ENCODE measurements around the gene TBCCD1. TPM values are rescaled to one million over a fixed set of nuclear protein-coding genes. Genes with fewer than 3 reads are reported as not detected.
A peak's percentile ranks its signal among the peaks of the same experiment; 100 is the strongest.
"Not testable (repeated sequence)": the region's sequence is repeated elsewhere in the genome, so short reads cannot be mapped to it uniquely, and the experiment has no call there.

The TBCCD1 gene
- total RNA-seq, 3 donors from 2014 or later, result 12.1 to 14.4 (median 12.4) TPM

- Mint-ChIP-seq H3K9me3 (no peaks in the 10 kb centered on the region), H3K36me3 (ENCODE audit: insufficient read depth) (no peaks in the 10 kb centered on the region), H3K4me3 (no peak overlapping the region), H3K27me3 (ENCODE audit: low read depth) (peaks cover 1% of the 10 kb centered on the region), H3K4me1 (ENCODE audit: low read depth) (peaks cover 48% of the 10 kb centered on the region)
- no peak for DNase-seq
- ATAC-seq, result no peak
Measured at GRCh38 chr3:186510374-186511079, 56.6 kb downstream of the TBCCD1 start.

GRCh38 chr3:186509423-186509822, 57.7 kb downstream of the TBCCD1 start:
- no peak for ATAC-seq
- H3K4me1 Mint-ChIP-seq (ENCODE audit: low read depth), result peaks cover 37% of the 10 kb centered on the region
- DNase-seq, result no peak
- H3K4me3 Mint-ChIP-seq, result no peak overlapping the region
- no peaks in the 10 kb centered on the region for H3K9me3 Mint-ChIP-seq
- no peaks in the 10 kb centered on the region for H3K36me3 Mint-ChIP-seq (ENCODE audit: insufficient read depth)
- peaks cover 1% of the 10 kb centered on the region for H3K27me3 Mint-ChIP-seq (ENCODE audit: low read depth)

GRCh38 chr3:186506857-186507256, 60.3 kb downstream of the TBCCD1 start:
- peaks cover 34% of the 10 kb centered on the region for H3K4me1 Mint-ChIP-seq (ENCODE audit: low read depth)
- H3K4me3 Mint-ChIP-seq, result no peak overlapping the region
- H3K9me3 Mint-ChIP-seq, result no peaks in the 10 kb centered on the region
- no peaks in the 10 kb centered on the region for H3K36me3 Mint-ChIP-seq (ENCODE audit: insufficient read depth)
- DNase-seq, result no peak
- ATAC-seq, result peak; percentile 72 to 75
- H3K27me3 Mint-ChIP-seq (ENCODE audit: low read depth), result peaks cover 1% of the 10 kb centered on the region

- peaks cover 1% of the 10 kb centered on the region for H3K27me3 Mint-ChIP-seq (ENCODE audit: low read depth)
- no peaks in the 10 kb centered on the region for H3K36me3 Mint-ChIP-seq (ENCODE audit: insufficient read depth)
- peaks cover 28% of the 10 kb centered on the region for H3K4me1 Mint-ChIP-seq (ENCODE audit: low read depth)
- ATAC-seq (no peak), DNase-seq (no peak)
- H3K4me3 Mint-ChIP-seq, result no peak overlapping the region
- no peaks in the 10 kb centered on the region for H3K9me3 Mint-ChIP-seq
Measured at GRCh38 chr3:186506191-186506739, 60.9 kb downstream of the TBCCD1 start.

- peaks cover 9% of the 10 kb centered on the region for H3K9me3 Mint-ChIP-seq
- no peak for ATAC-seq
- peaks cover 18% of the 10 kb centered on the region for H3K4me1 Mint-ChIP-seq (ENCODE audit: low read depth)
- peak overlapping the region; percentile 52 for H3K4me3 Mint-ChIP-seq
- no peaks in the 10 kb centered on the region for H3K36me3 Mint-ChIP-seq (ENCODE audit: insufficient read depth)
- H3K27me3 Mint-ChIP-seq (ENCODE audit: low read depth), result peaks cover 1% of the 10 kb centered on the region
- no peak for DNase-seq
Measured at GRCh38 chr3:186502966-186503712, 64.0 kb downstream of the TBCCD1 start.

GRCh38 chr3:186502138-186502948, 64.8 kb downstream of the TBCCD1 start:
- no peak for DNase-seq
- no peaks in the 10 kb centered on the region for H3K36me3 Mint-ChIP-seq (ENCODE audit: insufficient read depth)
- peak overlapping the region; percentile 52 for H3K4me3 Mint-ChIP-seq
- peaks cover 18% of the 10 kb centered on the region for H3K4me1 Mint-ChIP-seq (ENCODE audit: low read depth)
- ATAC-seq, result peak; percentile 14 to 41
- peaks cover 1% of the 10 kb centered on the region for H3K27me3 Mint-ChIP-seq (ENCODE audit: low read depth)
- H3K9me3 Mint-ChIP-seq, result peaks cover 11% of the 10 kb centered on the region

GRCh38 chr3:186499949-186500348, 67.2 kb downstream of the TBCCD1 start:
- H3K9me3 Mint-ChIP-seq, result peaks cover 11% of the 10 kb centered on the region
- not testable (repeated sequence) for ATAC-seq; H3K4me3 Mint-ChIP-seq; H3K36me3 Mint-ChIP-seq (ENCODE audit: insufficient read depth); H3K27me3 Mint-ChIP-seq (ENCODE audit: low read depth); DNase-seq
- peaks cover 12% of the 10 kb centered on the region for H3K4me1 Mint-ChIP-seq (ENCODE audit: low read depth)

GRCh38 chr3:186498022-186498421, 69.1 kb downstream of the TBCCD1 start:
- not testable (repeated sequence) for H3K36me3 Mint-ChIP-seq (ENCODE audit: insufficient read depth); ATAC-seq; H3K4me1 Mint-ChIP-seq (ENCODE audit: low read depth); DNase-seq; H3K27me3 Mint-ChIP-seq (ENCODE audit: low read depth); H3K4me3 Mint-ChIP-seq
- H3K9me3 Mint-ChIP-seq, result peaks cover 11% of the 10 kb centered on the region

- H3K27me3 Mint-ChIP-seq (ENCODE audit: low read depth), result no peaks in the 10 kb centered on the region
- DNase-seq (no peak), ATAC-seq (no peak)
- no peaks in the 10 kb centered on the region for H3K36me3 Mint-ChIP-seq (ENCODE audit: insufficient read depth)
- H3K4me3 Mint-ChIP-seq, result no peak overlapping the region
- H3K9me3 Mint-ChIP-seq, result peaks cover 11% of the 10 kb centered on the region
- peaks cover 1% of the 10 kb centered on the region for H3K4me1 Mint-ChIP-seq (ENCODE audit: low read depth)
Measured at GRCh38 chr3:186497608-186498007, 69.5 kb downstream of the TBCCD1 start.

GRCh38 chr3:186496635-186497034, 70.5 kb downstream of the TBCCD1 start:
- no peaks in the 10 kb centered on the region for H3K36me3 Mint-ChIP-seq (ENCODE audit: insufficient read depth)
- DNase-seq (no peak), ATAC-seq (no peak)
- H3K9me3 Mint-ChIP-seq, result peaks cover 11% of the 10 kb centered on the region
- no peak overlapping the region for H3K4me3 Mint-ChIP-seq
- no peaks in the 10 kb centered on the region for H3K4me1 Mint-ChIP-seq (ENCODE audit: low read depth)
- H3K27me3 Mint-ChIP-seq (ENCODE audit: low read depth), result no peaks in the 10 kb centered on the region

Other genes with a start within 250 kb of the TBCCD1 start
- 1 to 10 TPM in 1 of 3 donors, under 1 TPM in 2; 0.27 to 1.2 (median 0.40) TPM for gene DGKG, start 205.1 kb downstream of the TBCCD1 start, total RNA-seq
- 1 to 10 TPM; 1.7 to 1.8 (median 1.8) TPM for gene CRYGS, start 23.0 kb downstream of the TBCCD1 start, total RNA-seq
- gene DNAJB11, start 3.4 kb upstream of the TBCCD1 start, total RNA-seq, result 10 to 100 TPM; 88.5 to 98.1 (median 91.1) TPM
- under 1 TPM; 0.66 to 0.86 (median 0.84) TPM for gene AHSG, start 45.7 kb upstream of the TBCCD1 start, total RNA-seq
- gene FETUB, start 73.1 kb upstream of the TBCCD1 start, total RNA-seq, result not detected
- gene HRG, start 98.7 kb upstream of the TBCCD1 start, total RNA-seq, result not detected
- gene KNG1, start 150.0 kb upstream of the TBCCD1 start, total RNA-seq, result under 1 TPM; 0.13 to 0.35 (median 0.28) TPM
- gene EIF4A2, start 216.2 kb upstream of the TBCCD1 start, total RNA-seq, result 100 to 1,000 TPM; 665 to 738 (median 720) TPM
- gene RFC4, start 239.1 kb upstream of the TBCCD1 start, total RNA-seq, result 10 to 100 TPM; 91.0 to 92.4 (median 92.2) TPM

Measured in activated T-cell treated with anti-CD3 and anti-CD28 coated beads, Interleukin-2, amount 50 U/mL, for 4 hours (primary cell).